AG09309 (cell line): ENCODE results near the gene NHS.

Source experiments
- DNase-seq: peaks from one replicate; pipeline ENCODE4 v3.0.0-alpha.2; 2010; ENCODE audit warnings: low read depth
- H3K4me3 ChIP-seq: 2 replicates; pipeline ENCODE4 v1.5.1; 2011; ENCODE audit warnings: mild to moderate bottlenecking, low read depth, low read length, moderate library complexity; ENCODE audit not compliant: control insufficient read depth
- CTCF ChIP-seq: IDR thresholded peaks from 2 replicates; pipeline ENCODE4 v1.5.1; 2011; ENCODE audit warnings: mild to moderate bottlenecking, low read depth, low read length, inconsistent platforms; ENCODE audit not compliant: insufficient read depth, control insufficient read depth; ENCODE audit errors: missing control alignments

Gene NHS

GRCh38 chrX:17374619-17375366, at the start of gene NHS:
TSS of gene NHS (plus strand) at chrX:17375200. CDS start at chrX:17375758, 558 bp downstream.
- peak within 1 kb of the TSS; percentile 78 for H3K4me3 ChIP-seq
- peak; percentile 34 for TF ChIP-seq CTCF
- DNase-seq = peak; percentile 20

GRCh38 chrX:17328837-17329236, 46.2 kb upstream of the NHS start:
- no peak for DNase-seq
- no peak for TF ChIP-seq CTCF
- no peak overlapping the region for H3K4me3 ChIP-seq

- TF ChIP-seq CTCF = no peak
- no peak overlapping the region for H3K4me3 ChIP-seq
- DNase-seq = no peak
Measured at GRCh38 chrX:17336377-17336776, 38.6 kb upstream of the NHS start.

- DNase-seq = no peak
- no peak for TF ChIP-seq CTCF
- H3K4me3 ChIP-seq = no peak overlapping the region
Measured at GRCh38 chrX:17355976-17356375, 19.0 kb upstream of the NHS start.

GRCh38 chrX:17359500-17359899, 15.5 kb upstream of the NHS start:
- no peak overlapping the region for H3K4me3 ChIP-seq
- no peak for DNase-seq
- TF ChIP-seq CTCF = no peak

- no peak for TF ChIP-seq CTCF
- DNase-seq = no peak
- no peak overlapping the region for H3K4me3 ChIP-seq
Measured at GRCh38 chrX:17361620-17362019, 13.4 kb upstream of the NHS start.

GRCh38 chrX:17368002-17368401, 7.0 kb upstream of the NHS start:
- H3K4me3 ChIP-seq = no peak overlapping the region
- no peak for DNase-seq
- no peak for TF ChIP-seq CTCF
